HG02943 (cell line): ENCODE data around the gene REXO4.
"Not testable (repeated sequence)": the region's sequence is repeated elsewhere in the genome, so short reads cannot be mapped to it uniquely, and the experiment has no call there.

Experiments used
- ATAC-seq: cut with Tn5 transposase; IDR thresholded peaks from one replicate; pipeline ENCODE4 v1.9.1; 2021; ENCODE audit warnings: mild to moderate bottlenecking, low read depth, moderate library complexity; ENCODE audit not compliant: unreplicated experiment

REXO4 gene

GRCh38 chr9:133451865-133452264 lies 34.1 kb upstream of the REXO4 start:
- not testable (repeated sequence) for ATAC-seq

- no peak for ATAC-seq
Observed at GRCh38 chr9:133449760-133450159, 31.9 kb upstream of the REXO4 start.

- ATAC-seq: no peak
Observed at GRCh38 chr9:133448487-133448972, 30.7 kb upstream of the REXO4 start.

- no peak for ATAC-seq
Observed at GRCh38 chr9:133445293-133445969, 27.6 kb upstream of the REXO4 start.

GRCh38 chr9:133443982-133444381 lies 26.2 kb upstream of the REXO4 start:
- ATAC-seq: no peak

GRCh38 chr9:133443248-133443647 lies 25.4 kb upstream of the REXO4 start:
- no peak for ATAC-seq

- ATAC-seq: no peak
Observed at GRCh38 chr9:133441571-133441970, 23.8 kb upstream of the REXO4 start.

- ATAC-seq: no peak
Observed at GRCh38 chr9:133440874-133441273, 23.1 kb upstream of the REXO4 start.

GRCh38 chr9:133439337-133439736 lies 21.5 kb upstream of the REXO4 start:
- no peak for ATAC-seq

- no peak for ATAC-seq
Observed at GRCh38 chr9:133437753-133438531, 20.1 kb upstream of the REXO4 start.

GRCh38 chr9:133436681-133437080 lies 18.9 kb upstream of the REXO4 start:
- ATAC-seq: no peak

- no peak for ATAC-seq
Observed at GRCh38 chr9:133433351-133433843, 15.6 kb upstream of the REXO4 start.

- ATAC-seq: no peak
Observed at GRCh38 chr9:133430244-133430643, 12.4 kb upstream of the REXO4 start.

GRCh38 chr9:133429641-133430161 lies 11.9 kb upstream of the REXO4 start:
- ATAC-seq: no peak

GRCh38 chr9:133429214-133429613 lies 11.4 kb upstream of the REXO4 start:
- no peak for ATAC-seq

GRCh38 chr9:133428617-133429101 lies 10.8 kb upstream of the REXO4 start:
- ATAC-seq: no peak

- no peak for ATAC-seq
Observed at GRCh38 chr9:133427658-133428348, 10.0 kb upstream of the REXO4 start.

- ATAC-seq: no peak
Observed at GRCh38 chr9:133426011-133426410, 8.2 kb upstream of the REXO4 start.

- ATAC-seq: no peak
Observed at GRCh38 chr9:133425049-133425632, 7.3 kb upstream of the REXO4 start.

- no peak for ATAC-seq
Observed at GRCh38 chr9:133424187-133424586, 6.4 kb upstream of the REXO4 start.
